ENCODE data around the gene GDF15.

DNA sequence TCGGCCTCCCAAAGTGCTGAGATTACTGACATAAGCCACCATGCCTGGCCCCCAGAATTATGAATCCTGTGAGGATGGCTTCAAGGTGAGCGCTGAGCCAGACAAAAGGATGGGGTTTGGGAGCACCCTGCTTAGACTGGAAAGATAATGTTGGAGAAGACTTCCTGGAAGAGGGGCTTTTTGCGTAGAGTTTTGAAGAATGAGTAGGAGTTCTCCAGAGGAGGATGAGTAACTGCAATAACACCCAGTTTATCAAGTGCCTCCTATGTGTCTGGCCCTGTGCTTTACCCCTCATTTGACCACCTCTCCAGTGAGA is 641 bp upstream of the GDF15 start:
- TF ChIP-seq, protein P1, sequence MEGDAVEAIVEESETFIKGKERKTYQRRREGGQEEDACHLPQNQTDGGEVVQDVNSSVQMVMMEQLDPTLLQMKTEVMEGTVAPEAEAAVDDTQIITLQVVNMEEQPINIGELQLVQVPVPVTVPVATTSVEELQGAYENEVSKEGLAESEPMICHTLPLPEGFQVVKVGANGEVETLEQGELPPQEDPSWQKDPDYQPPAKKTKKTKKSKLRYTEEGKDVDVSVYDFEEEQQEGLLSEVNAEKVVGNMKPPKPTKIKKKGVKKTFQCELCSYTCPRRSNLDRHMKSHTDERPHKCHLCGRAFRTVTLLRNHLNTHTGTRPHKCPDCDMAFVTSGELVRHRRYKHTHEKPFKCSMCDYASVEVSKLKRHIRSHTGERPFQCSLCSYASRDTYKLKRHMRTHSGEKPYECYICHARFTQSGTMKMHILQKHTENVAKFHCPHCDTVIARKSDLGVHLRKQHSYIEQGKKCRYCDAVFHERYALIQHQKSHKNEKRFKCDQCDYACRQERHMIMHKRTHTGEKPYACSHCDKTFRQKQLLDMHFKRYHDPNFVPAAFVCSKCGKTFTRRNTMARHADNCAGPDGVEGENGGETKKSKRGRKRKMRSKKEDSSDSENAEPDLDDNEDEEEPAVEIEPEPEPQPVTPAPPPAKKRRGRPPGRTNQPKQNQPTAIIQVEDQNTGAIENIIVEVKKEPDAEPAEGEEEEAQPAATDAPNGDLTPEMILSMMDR (IDR thresholded peaks at IDR 0.05), result no peak
- TF ChIP-seq POLR2A (IDR thresholded peaks at IDR 0.05), result no peak
